NT2/D1 (cell line): Measurements from ENCODE around the gene MYO3B.

ENCODE experiments used
- SUZ12 ChIP-seq: IDR thresholded peaks from 2 replicates; pipeline ENCODE4 v1.6.1; 2011; ENCODE audit not compliant: insufficient read length, insufficient read depth; ENCODE audit errors: extremely low read depth
- YY1 ChIP-seq: IDR thresholded peaks from 2 replicates; pipeline ENCODE4 v1.6.1; 2011; ENCODE audit not compliant: insufficient read length, insufficient read depth

GRCh38 chr2:170503971-170504809, 326.2 kb downstream of the MYO3B start:
- TF ChIP-seq SUZ12 (no peak), YY1 (no peak)
